ENCODE data around the gene CSNK1G1. TPM values are rescaled to one million over a fixed set of nuclear protein-coding genes. Genes with fewer than 3 reads are reported as not detected.

CSNK1G1 gene
- total and polyA plus RNA-seq, 2 donors (not counting 1 experiment from before 2014, with no cell fraction given), result 18.2 to 27.1 TPM

- Histone ChIP-seq H4K20me1 (ENCODE audit: control insufficient read depth, extremely low read depth, insufficient read depth, low read length) (no peaks in the 10 kb centered on the region), H3K79me2 (ENCODE audit: control insufficient read depth, insufficient read depth, low read length) (no peaks in the 10 kb centered on the region), H3K27me3 (ENCODE audit: control insufficient read depth, insufficient read depth, low read length) (no peaks in the 10 kb centered on the region), H3K4me1 (ENCODE audit: control insufficient read depth, extremely low read depth, insufficient read depth, low read length) (no peaks in the 10 kb centered on the region), H2AFZ (ENCODE audit: low read length) (no peak overlapping the region), H3K36me3 (ENCODE audit: control insufficient read depth, insufficient read depth, low read length) (peaks cover 19% of the 10 kb centered on the region), H3K9me3 (ENCODE audit: control insufficient read depth, insufficient read depth, low read depth, low read length) (no peaks in the 10 kb centered on the region), H3K9ac (ENCODE audit: insufficient read depth, low read length) (no peak overlapping the region), H3K27ac (ENCODE audit: insufficient read depth, low read length) (no peak overlapping the region), H3K4me2 (ENCODE audit: extremely low read depth, insufficient read depth, low read length) (no peak overlapping the region), H3K4me3 (replicated peaks in 1 of 4; ENCODE audit: control extremely low read depth in 1 of 4, insufficient read depth in 1 of 4, low read depth in 3 of 4, low read length in 4 of 4) (no peak overlapping the region)
- TF ChIP-seq EZH2 (IDR thresholded peaks at IDR 0.05; ENCODE audit: low read length, missing control alignments) (no peak), CTCF (conservative IDR thresholded peaks at IDR 0.05 in 1 of 2, IDR thresholded peaks at IDR 0.05 in 1 of 2; ENCODE audit: low read depth in 1 of 2, low read length in 2 of 2) (no peak)
- DNase-seq (ENCODE audit: low read depth in 2 of 2), result no peak
These were observed 218.6 kb downstream of the CSNK1G1 start for GRCh38 chr15:64137226-64137833.

GRCh38 chr15:64136347-64136746 lies 219.6 kb downstream of the CSNK1G1 start:
- no peak overlapping the region for H3K4me2 ChIP-seq (ENCODE audit: extremely low read depth, insufficient read depth, low read length)
- H3K36me3 ChIP-seq (ENCODE audit: control insufficient read depth, insufficient read depth, low read length), result peaks cover 19% of the 10 kb centered on the region
- no peaks in the 10 kb centered on the region for H4K20me1 ChIP-seq (ENCODE audit: control insufficient read depth, extremely low read depth, insufficient read depth, low read length)
- no peaks in the 10 kb centered on the region for H3K27me3 ChIP-seq (ENCODE audit: control insufficient read depth, insufficient read depth, low read length)
- no peak overlapping the region for H3K9ac ChIP-seq (ENCODE audit: insufficient read depth, low read length)
- H3K27ac ChIP-seq (ENCODE audit: insufficient read depth, low read length), result no peak overlapping the region
- H3K4me3 ChIP-seq (replicated peaks in 1 of 4; ENCODE audit: control extremely low read depth in 1 of 4, insufficient read depth in 1 of 4, low read depth in 3 of 4, low read length in 4 of 4), result no peak overlapping the region
- H3K4me1 ChIP-seq (ENCODE audit: control insufficient read depth, extremely low read depth, insufficient read depth, low read length), result no peaks in the 10 kb centered on the region
- no peak for DNase-seq (ENCODE audit: low read depth in 2 of 2)
- no peaks in the 10 kb centered on the region for H3K79me2 ChIP-seq (ENCODE audit: control insufficient read depth, insufficient read depth, low read length)
- H2AFZ ChIP-seq (ENCODE audit: low read length), result no peak overlapping the region
- no peaks in the 10 kb centered on the region for H3K9me3 ChIP-seq (ENCODE audit: control insufficient read depth, insufficient read depth, low read depth, low read length)
- TF ChIP-seq EZH2 (IDR thresholded peaks at IDR 0.05; ENCODE audit: low read length, missing control alignments), result no peak

GRCh38 chr15:64134345-64134829 lies 221.6 kb downstream of the CSNK1G1 start:
- Histone ChIP-seq H3K9ac (ENCODE audit: insufficient read depth, low read length) (no peak overlapping the region), H3K27me3 (ENCODE audit: control insufficient read depth, insufficient read depth, low read length) (no peaks in the 10 kb centered on the region), H3K4me2 (ENCODE audit: extremely low read depth, insufficient read depth, low read length) (no peak overlapping the region), H3K36me3 (ENCODE audit: control insufficient read depth, insufficient read depth, low read length) (peaks cover 23% of the 10 kb centered on the region), H3K9me3 (ENCODE audit: control insufficient read depth, insufficient read depth, low read depth, low read length) (no peaks in the 10 kb centered on the region), H3K27ac (ENCODE audit: insufficient read depth, low read length) (no peak overlapping the region), H4K20me1 (ENCODE audit: control insufficient read depth, extremely low read depth, insufficient read depth, low read length) (no peaks in the 10 kb centered on the region), H3K4me3 (replicated peaks in 1 of 4; ENCODE audit: control extremely low read depth in 1 of 4, insufficient read depth in 1 of 4, low read depth in 3 of 4, low read length in 4 of 4) (no peak overlapping the region), H3K4me1 (ENCODE audit: control insufficient read depth, extremely low read depth, insufficient read depth, low read length) (no peaks in the 10 kb centered on the region), H2AFZ (ENCODE audit: low read length) (no peak overlapping the region), H3K79me2 (ENCODE audit: control insufficient read depth, insufficient read depth, low read length) (no peaks in the 10 kb centered on the region)
- TF ChIP-seq CTCF (conservative IDR thresholded peaks at IDR 0.05 in 1 of 2, IDR thresholded peaks at IDR 0.05 in 1 of 2; ENCODE audit: low read depth in 1 of 2, low read length in 2 of 2) (no peak), EZH2 (IDR thresholded peaks at IDR 0.05; ENCODE audit: low read length, missing control alignments) (no peak)
- DNase-seq (ENCODE audit: low read depth in 2 of 2), result peak; percentile 53 to 61
